Stimulated activated CD8-positive, alpha-beta memory T cell treated with anti-CD3 and anti-CD28 coated beads, Interleukin-4, amount 100 ng/mL, for 48 hours (primary cell): ENCODE data around the gene MT2A.
A peak's percentile ranks its signal among the peaks of the same experiment; 100 is the strongest.

Experiments used
- DNase-seq: peaks from one replicate; pipeline ENCODE4 v3.0.0-alpha.2; 2020

Gene MT2A

GRCh38 chr16:56639045-56639444 lies 30.7 kb downstream of the MT2A start:
- DNase-seq = no peak

GRCh38 chr16:56640076-56640475 lies 31.7 kb downstream of the MT2A start:
- no peak for DNase-seq

GRCh38 chr16:56641166-56641565 lies 32.8 kb downstream of the MT2A start:
- no peak for DNase-seq

- DNase-seq = peak; percentile 86
Observed at GRCh38 chr16:56643080-56643778, 34.8 kb downstream of the MT2A start.

GRCh38 chr16:56643833-56644232 lies 35.4 kb downstream of the MT2A start:
- DNase-seq = no peak

- DNase-seq = no peak
Observed at GRCh38 chr16:56645311-56645710, 36.9 kb downstream of the MT2A start.

- no peak for DNase-seq
Observed at GRCh38 chr16:56645838-56646237, 37.5 kb downstream of the MT2A start.

- DNase-seq = no peak
Observed at GRCh38 chr16:56647641-56648431, 39.5 kb downstream of the MT2A start.

- no peak for DNase-seq
Observed at GRCh38 chr16:56649271-56649670, 40.9 kb downstream of the MT2A start.

GRCh38 chr16:56649820-56650219 lies 41.4 kb downstream of the MT2A start:
- no peak for DNase-seq

- no peak for DNase-seq
Observed at GRCh38 chr16:56651586-56651985, 43.2 kb downstream of the MT2A start, which contains the start of gene MT1B. Gene MT1B (plus strand): TSS chr16:56651886. CDS start chr16:56651954, 68 bp downstream.

GRCh38 chr16:56652600-56652999 lies 44.2 kb downstream of the MT2A start:
- no peak for DNase-seq

- DNase-seq = no peak
Observed at GRCh38 chr16:56653218-56653617, 44.8 kb downstream of the MT2A start.

GRCh38 chr16:56657555-56658326 lies 49.4 kb downstream of the MT2A start, which contains the start of gene MT1F:
Gene MT1F (plus strand): TSS chr16:56657959. CDS start chr16:56658059, 100 bp downstream.
- DNase-seq = peak; percentile 85

- no peak for DNase-seq
Observed at GRCh38 chr16:56658327-56658875, 50.0 kb downstream of the MT2A start.
